Gastroesophageal sphincter (tissue), 3 donors: ENCODE data around the gene PAAF1.

Experiments
- POLR2A ChIP-seq, 2 donors: fragments of 450-650 bp; IDR thresholded peaks; one replicate each; pipeline ENCODE4 v1.6.1; 2017; ENCODE audit warnings: antibody characterized with exemption in 2 of 2, mild to moderate bottlenecking in 2 of 2, moderate library complexity in 1 of 2
- POLR2AphosphoS5 ChIP-seq: sonication (generic); formaldehyde crosslinking; IDR thresholded peaks from one replicate; pipeline ENCODE4 v1.6.1; 2017; ENCODE audit warnings: antibody characterized with exemption
- TF ChIP-seq, protein P1 (sequence below), 4 experiments: fragments of 200-600 bp in 2 of 4; fragments of 450-650 bp in 2 of 4; sonication (generic) in 1 of 4; IDR thresholded peaks; one replicate each; pipeline ENCODE4 v1.5.1; 2017 to 2019; ENCODE audit warnings: antibody characterized with exemption in 4 of 4, mild to moderate bottlenecking in 2 of 4, moderate library complexity in 2 of 4

- TF ChIP-seq, protein P1, sequence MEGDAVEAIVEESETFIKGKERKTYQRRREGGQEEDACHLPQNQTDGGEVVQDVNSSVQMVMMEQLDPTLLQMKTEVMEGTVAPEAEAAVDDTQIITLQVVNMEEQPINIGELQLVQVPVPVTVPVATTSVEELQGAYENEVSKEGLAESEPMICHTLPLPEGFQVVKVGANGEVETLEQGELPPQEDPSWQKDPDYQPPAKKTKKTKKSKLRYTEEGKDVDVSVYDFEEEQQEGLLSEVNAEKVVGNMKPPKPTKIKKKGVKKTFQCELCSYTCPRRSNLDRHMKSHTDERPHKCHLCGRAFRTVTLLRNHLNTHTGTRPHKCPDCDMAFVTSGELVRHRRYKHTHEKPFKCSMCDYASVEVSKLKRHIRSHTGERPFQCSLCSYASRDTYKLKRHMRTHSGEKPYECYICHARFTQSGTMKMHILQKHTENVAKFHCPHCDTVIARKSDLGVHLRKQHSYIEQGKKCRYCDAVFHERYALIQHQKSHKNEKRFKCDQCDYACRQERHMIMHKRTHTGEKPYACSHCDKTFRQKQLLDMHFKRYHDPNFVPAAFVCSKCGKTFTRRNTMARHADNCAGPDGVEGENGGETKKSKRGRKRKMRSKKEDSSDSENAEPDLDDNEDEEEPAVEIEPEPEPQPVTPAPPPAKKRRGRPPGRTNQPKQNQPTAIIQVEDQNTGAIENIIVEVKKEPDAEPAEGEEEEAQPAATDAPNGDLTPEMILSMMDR (IDR thresholded peaks at IDR 0.05), result no peak
- TF ChIP-seq POLR2A (IDR thresholded peaks at IDR 0.05) (no peak), POLR2AphosphoS5 (no peak)
Observed at GRCh38 chr11:73946798-73947458, 70.1 kb downstream of the PAAF1 start.
